ENCODE results near the gene INPP5D.

GRCh38 chr2:233055362-233055761 is 4.8 kb upstream of the INPP5D start:
- TF ChIP-seq CTCF (IDR thresholded peaks at IDR 0.05) (no peak), USF2 (IDR thresholded peaks at IDR 0.05; ENCODE audit: borderline replicate concordance, low read depth, low read length) (no peak), MAX (IDR thresholded peaks at IDR 0.05; ENCODE audit: low read depth) (no peak)
